Fibroblast of peridontal ligament (primary cell): Measurements from ENCODE around the gene APBB2.

ENCODE experiments used
- DNase-seq: peaks from one replicate; pipeline ENCODE4 v3.0.0-alpha.2; 2010; ENCODE audit errors: extremely low read depth

The APBB2 gene

GRCh38 chr4:41215969-41216293 lies 1.6 kb upstream of the APBB2 start:
- DNase-seq: no peak

- no peak for DNase-seq
Observed at GRCh38 chr4:41215155-41215554, 813 bp upstream of the APBB2 start.

GRCh38 chr4:41214825-41215146 lies 444 bp upstream of the APBB2 start:
- DNase-seq: no peak

- DNase-seq: no peak
Observed at GRCh38 chr4:41213625-41214135, 662 bp downstream of the APBB2 start.

GRCh38 chr4:41212616-41213203 lies 1.6 kb downstream of the APBB2 start:
- peak; percentile 72 for DNase-seq

- DNase-seq: no peak
Observed at GRCh38 chr4:41211951-41212615, 2.3 kb downstream of the APBB2 start.

GRCh38 chr4:41209901-41210300 lies 4.4 kb downstream of the APBB2 start:
- DNase-seq: no peak

GRCh38 chr4:41209187-41209586 lies 5.2 kb downstream of the APBB2 start:
- DNase-seq: no peak

- DNase-seq: peak; percentile 47
Observed at GRCh38 chr4:41207291-41207831, 7.0 kb downstream of the APBB2 start.

GRCh38 chr4:41205854-41206460 lies 8.4 kb downstream of the APBB2 start:
- no peak for DNase-seq

- DNase-seq: no peak
Observed at GRCh38 chr4:41205130-41205529, 9.2 kb downstream of the APBB2 start.

- peak; percentile 69 for DNase-seq
Observed at GRCh38 chr4:41204400-41204978, 9.9 kb downstream of the APBB2 start.

GRCh38 chr4:41203841-41204240 lies 10.5 kb downstream of the APBB2 start:
- no peak for DNase-seq

- peak; percentile 44 for DNase-seq
Observed at GRCh38 chr4:41202820-41203568, 11.3 kb downstream of the APBB2 start.

- DNase-seq: no peak
Observed at GRCh38 chr4:41202356-41202755, 12.0 kb downstream of the APBB2 start.

GRCh38 chr4:41200486-41201017 lies 13.8 kb downstream of the APBB2 start:
- no peak for DNase-seq

- no peak for DNase-seq
Observed at GRCh38 chr4:41199788-41200187, 14.6 kb downstream of the APBB2 start.

- no peak for DNase-seq
Observed at GRCh38 chr4:41197996-41198395, 16.3 kb downstream of the APBB2 start.

GRCh38 chr4:41197495-41197894 lies 16.8 kb downstream of the APBB2 start:
- no peak for DNase-seq

- peak; percentile 90 for DNase-seq
Observed at GRCh38 chr4:41196633-41197332, 17.6 kb downstream of the APBB2 start.

GRCh38 chr4:41192136-41192535 lies 22.2 kb downstream of the APBB2 start:
- DNase-seq: peak; percentile 46
